ENCODE measurements around the gene TBX2. TPM values are rescaled to one million over a fixed set of nuclear protein-coding genes. Genes with fewer than 3 reads are reported as not detected.
A peak's percentile ranks its signal among the peaks of the same experiment; 100 is the strongest.

Gene TBX2
- total and polyA plus RNA-seq, 2 of the 13 experiments (the other 11 are each of a cell fraction or from before 2014, with no cell fraction given), result 2.8 to 15.3 TPM

DNA sequence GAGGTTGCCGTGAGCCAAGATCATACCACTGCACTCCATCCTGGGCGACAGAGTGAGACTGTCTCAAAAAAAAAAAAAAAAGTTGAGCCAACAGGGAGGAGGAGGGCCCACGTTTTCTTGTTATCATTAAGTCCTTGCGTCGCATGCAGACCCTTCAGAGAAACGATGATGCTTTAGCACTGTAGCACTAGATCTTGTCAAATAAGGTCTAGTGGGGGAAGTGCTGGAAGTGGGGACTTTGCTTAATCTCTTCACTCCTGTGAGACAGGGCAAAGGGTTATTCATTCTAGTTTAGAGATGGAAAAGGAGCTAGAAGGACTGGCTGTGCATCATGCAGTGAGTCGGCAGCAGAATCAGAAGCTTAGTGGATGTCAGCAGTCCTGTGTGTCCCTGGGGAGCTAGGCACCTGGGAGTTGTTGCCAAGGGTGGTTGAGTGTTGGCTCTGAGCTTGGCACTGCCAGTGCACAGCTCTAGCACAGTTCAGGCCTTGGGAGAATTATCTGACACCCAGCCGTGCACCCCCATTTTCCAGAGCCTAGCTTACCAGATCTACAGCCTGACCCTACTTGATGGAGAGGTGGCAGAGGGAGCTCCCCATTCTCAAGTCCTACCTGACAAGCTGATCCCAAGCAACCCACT is 33.4 kb upstream of the TBX2 start (continued):
- TF ChIP-seq POLR2A (IDR thresholded peaks at IDR 0.05; ENCODE audit: insufficient read depth in 1 of 2, low read depth in 2 of 2, low read length in 2 of 2), result no peak
- no peak for TF ChIP-seq RAD51 (IDR thresholded peaks at IDR 0.05; ENCODE audit: borderline replicate concordance)
- no peak for TF ChIP-seq RFX5 (IDR thresholded peaks at IDR 0.05; ENCODE audit: low read depth, low read length)

DNA sequence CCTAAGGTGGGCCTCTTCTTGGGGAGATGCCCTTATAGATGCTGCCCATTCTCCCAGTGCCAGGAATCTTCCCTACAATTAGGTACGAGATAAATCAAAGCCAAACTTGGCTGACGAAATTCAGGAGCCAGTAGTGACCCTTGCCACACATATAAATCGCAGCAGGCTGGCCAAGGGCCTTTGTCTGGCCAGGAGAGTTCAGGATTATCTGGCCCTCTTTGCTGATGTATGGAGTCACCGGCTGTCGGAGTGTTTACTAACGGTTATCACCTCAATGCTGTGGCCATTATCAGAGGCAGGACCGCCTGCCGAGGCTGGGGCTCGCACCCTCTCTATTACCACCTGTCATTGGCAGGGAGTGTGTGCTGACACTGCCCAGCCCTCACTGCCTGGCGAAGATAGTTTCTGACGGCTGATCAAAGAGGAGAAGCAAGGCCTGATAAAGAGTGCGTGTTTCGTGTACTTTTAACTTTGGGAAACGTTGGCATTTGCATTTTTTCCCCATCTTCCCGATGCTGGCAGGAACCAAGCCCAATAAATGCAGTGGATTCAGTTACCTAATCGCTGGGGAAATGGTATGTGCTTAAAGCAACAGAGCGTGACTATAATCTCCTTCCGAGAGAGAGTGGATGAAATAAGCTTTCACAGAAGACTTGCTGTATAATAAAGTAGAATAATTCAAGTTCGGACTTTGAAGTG is 32.8 kb upstream of the TBX2 start:
- TSS peak; percentile 41 for BruUV-seq (replicated peaks)
- TF ChIP-seq KDM5B (CRISPR knock-in tag; IDR thresholded peaks at IDR 0.05; ENCODE audit: borderline replicate concordance), result peak; percentile 69; the same call in 1 of the 2 replicates
- 0 out of 2 replicates have a peak, but pooled peaks have one; percentile 15 for TF ChIP-seq KLF11 (CRISPR knock-in tag; IDR thresholded peaks at IDR 0.05)
- peak; percentile 21; the same call in 1 of the 2 replicates for TF ChIP-seq SMAD3 (CRISPR knock-in tag; IDR thresholded peaks at IDR 0.05)
- TF ChIP-seq ZNF607 (CRISPR knock-in tag; IDR thresholded peaks at IDR 0.05; ENCODE audit: borderline replicate concordance), result 0 out of 2 replicates have a peak, but pooled peaks have one; percentile 48
- peak; percentile 90 for TF ChIP-seq HMG20A (CRISPR knock-in tag; IDR thresholded peaks at IDR 0.05; ENCODE audit: borderline replicate concordance)
- TF ChIP-seq, protein P1, sequence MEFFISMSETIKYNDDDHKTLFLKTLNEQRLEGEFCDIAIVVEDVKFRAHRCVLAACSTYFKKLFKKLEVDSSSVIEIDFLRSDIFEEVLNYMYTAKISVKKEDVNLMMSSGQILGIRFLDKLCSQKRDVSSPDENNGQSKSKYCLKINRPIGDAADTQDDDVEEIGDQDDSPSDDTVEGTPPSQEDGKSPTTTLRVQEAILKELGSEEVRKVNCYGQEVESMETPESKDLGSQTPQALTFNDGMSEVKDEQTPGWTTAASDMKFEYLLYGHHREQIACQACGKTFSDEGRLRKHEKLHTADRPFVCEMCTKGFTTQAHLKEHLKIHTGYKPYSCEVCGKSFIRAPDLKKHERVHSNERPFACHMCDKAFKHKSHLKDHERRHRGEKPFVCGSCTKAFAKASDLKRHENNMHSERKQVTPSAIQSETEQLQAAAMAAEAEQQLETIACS (CRISPR knock-in tag; IDR thresholded peaks at IDR 0.05), result no peak
- TF ChIP-seq MAF1 (CRISPR knock-in tag; IDR thresholded peaks at IDR 0.05; ENCODE audit: borderline replicate concordance), result peak; percentile 80; the same call in 1 of the 2 replicates
- TF ChIP-seq, protein P2, sequence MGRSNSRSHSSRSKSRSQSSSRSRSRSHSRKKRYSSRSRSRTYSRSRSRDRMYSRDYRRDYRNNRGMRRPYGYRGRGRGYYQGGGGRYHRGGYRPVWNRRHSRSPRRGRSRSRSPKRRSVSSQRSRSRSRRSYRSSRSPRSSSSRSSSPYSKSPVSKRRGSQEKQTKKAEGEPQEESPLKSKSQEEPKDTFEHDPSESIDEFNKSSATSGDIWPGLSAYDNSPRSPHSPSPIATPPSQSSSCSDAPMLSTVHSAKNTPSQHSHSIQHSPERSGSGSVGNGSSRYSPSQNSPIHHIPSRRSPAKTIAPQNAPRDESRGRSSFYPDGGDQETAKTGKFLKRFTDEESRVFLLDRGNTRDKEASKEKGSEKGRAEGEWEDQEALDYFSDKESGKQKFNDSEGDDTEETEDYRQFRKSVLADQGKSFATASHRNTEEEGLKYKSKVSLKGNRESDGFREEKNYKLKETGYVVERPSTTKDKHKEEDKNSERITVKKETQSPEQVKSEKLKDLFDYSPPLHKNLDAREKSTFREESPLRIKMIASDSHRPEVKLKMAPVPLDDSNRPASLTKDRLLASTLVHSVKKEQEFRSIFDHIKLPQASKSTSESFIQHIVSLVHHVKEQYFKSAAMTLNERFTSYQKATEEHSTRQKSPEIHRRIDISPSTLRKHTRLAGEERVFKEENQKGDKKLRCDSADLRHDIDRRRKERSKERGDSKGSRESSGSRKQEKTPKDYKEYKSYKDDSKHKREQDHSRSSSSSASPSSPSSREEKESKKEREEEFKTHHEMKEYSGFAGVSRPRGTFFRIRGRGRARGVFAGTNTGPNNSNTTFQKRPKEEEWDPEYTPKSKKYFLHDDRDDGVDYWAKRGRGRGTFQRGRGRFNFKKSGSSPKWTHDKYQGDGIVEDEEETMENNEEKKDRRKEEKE (IDR thresholded peaks at IDR 0.05), result no peak
- no peak for TF ChIP-seq CHD4 (IDR thresholded peaks at IDR 0.05; ENCODE audit: borderline replicate concordance, low read length)
- TF ChIP-seq ZNF598 (CRISPR knock-in tag; IDR thresholded peaks at IDR 0.05; ENCODE audit: borderline replicate concordance), result 0 out of 2 replicates have a peak, but pooled peaks have one; percentile 78
- TF ChIP-seq ZFP82 (CRISPR knock-in tag; IDR thresholded peaks at IDR 0.05; ENCODE audit: borderline replicate concordance), result no peak
- TF ChIP-seq FOXO1 (CRISPR knock-in tag; IDR thresholded peaks at IDR 0.05), result peak; percentile 84
- no peak for TF ChIP-seq SRF (IDR thresholded peaks at IDR 0.05; ENCODE audit: low read depth, low read length)
- TF ChIP-seq, protein P3, sequence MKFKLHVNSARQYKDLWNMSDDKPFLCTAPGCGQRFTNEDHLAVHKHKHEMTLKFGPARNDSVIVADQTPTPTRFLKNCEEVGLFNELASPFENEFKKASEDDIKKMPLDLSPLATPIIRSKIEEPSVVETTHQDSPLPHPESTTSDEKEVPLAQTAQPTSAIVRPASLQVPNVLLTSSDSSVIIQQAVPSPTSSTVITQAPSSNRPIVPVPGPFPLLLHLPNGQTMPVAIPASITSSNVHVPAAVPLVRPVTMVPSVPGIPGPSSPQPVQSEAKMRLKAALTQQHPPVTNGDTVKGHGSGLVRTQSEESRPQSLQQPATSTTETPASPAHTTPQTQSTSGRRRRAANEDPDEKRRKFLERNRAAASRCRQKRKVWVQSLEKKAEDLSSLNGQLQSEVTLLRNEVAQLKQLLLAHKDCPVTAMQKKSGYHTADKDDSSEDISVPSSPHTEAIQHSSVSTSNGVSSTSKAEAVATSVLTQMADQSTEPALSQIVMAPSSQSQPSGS (CRISPR knock-in tag; IDR thresholded peaks at IDR 0.05), result peak; percentile 83
- TF ChIP-seq CEBPG (CRISPR knock-in tag; IDR thresholded peaks at IDR 0.05), result peak; percentile 66

More for the DNA sequence above, 32.8 kb upstream of the TBX2 start:
- ChIA-PET CTCF (ENCODE audit: low intra/inter-chr PET ratio, low total read pairs) (no interaction called here), POLR2A (interaction anchor here (0.6 to 6.3 kb wide), 9 partner anchors 8 to 694 kb away, joined by 3 to 56 read pairs (median 14); partner anchors contain the start of gene TBX2)
- no peak overlapping the region for H2AFZ ChIP-seq (ENCODE audit: low read length)
- in situ Hi-C loops (cut with HindIII; ENCODE audit: extremely low pct_ligation_motif_present, low pct_unique_long_range_greater_than_20kb), result no loop called here
- H4K20me1 ChIP-seq (ENCODE audit: insufficient read depth, low read length), result no peaks in the 10 kb centered on the region
- intact Hi-C loops (cut with micrococcal nuclease; ENCODE audit: unreplicated experiment), result no loop called here
- peak; percentile 72 for FAIRE-seq
- 7% methylated on average over 18 of the region's 19 CpGs for WGBS (ENCODE audit: low lambda C conversion rate)
- H3K4me1 ChIP-seq (ENCODE audit: insufficient read depth, low read length), result peaks cover 85% of the 10 kb centered on the region
- H3K4me3 ChIP-seq (replicated peaks in 1 of 3; ENCODE audit: insufficient read depth in 1 of 3, low read depth in 2 of 3, low read length in 3 of 3), result peak overlapping the region in 1 of 3 experiments; percentile 39; a peak in 2 of 6 replicates
- peak overlapping the region; percentile 89 for H3K27ac ChIP-seq (ENCODE audit: extremely low read length, insufficient read depth, low read length)
- no peaks in the 10 kb centered on the region for H3K79me2 ChIP-seq (ENCODE audit: insufficient read depth, low read length)
- H3K9me3 ChIP-seq (ENCODE audit: low read length), result no peaks in the 10 kb centered on the region
- H3K9ac ChIP-seq (ENCODE audit: insufficient read depth, low read depth, low read length), result peak overlapping the region; percentile 53
- H3K27me3 ChIP-seq (ENCODE audit: control insufficient read depth in 1 of 2, insufficient read depth in 2 of 2, low read length in 2 of 2), result no peaks in the 10 kb centered on the region
- ATAC-seq, result peak; percentile 75
- DNase-seq (ENCODE audit: low spot score), result peak; percentile 96
- H3K4me2 ChIP-seq (ENCODE audit: low read depth, low read length), result peak overlapping the region; percentile 60
- H3K36me3 ChIP-seq (replicated peaks in 1 of 2; ENCODE audit: control insufficient read depth in 1 of 2, insufficient read depth in 2 of 2, low read length in 2 of 2), result no peaks in the 10 kb centered on the region
